HEK293 (cell line): ENCODE measurements around the gene FAF2.
"Not testable (repeated sequence)": the region's sequence is repeated elsewhere in the genome, so short reads cannot be mapped to it uniquely, and the experiment has no call there.

Experiments used
- CTCF ChIA-PET: fragments of 350-600 bp; formaldehyde crosslinking; extraction: SDS; loops from one replicate; lab custom pipeline; 2021; ENCODE audit warnings: antibody characterized with exemption; lab: Yijun Ruan, JAX
- POLR2A ChIA-PET: fragments of 300-600 bp; formaldehyde crosslinking; extraction: SDS; loops from one replicate; lab custom pipeline; 2020; ENCODE audit warnings: antibody characterized with exemption, inconsistent platforms; lab: Yijun Ruan, JAX
- H3K27ac ChIP-seq: fragments of 200-500 bp; sonication (Bioruptor generic); 2 replicates; pipeline ENCODE4 v1.5.1; 2014; ENCODE audit warnings: low read depth, low read length, control low read depth, inconsistent platforms; ENCODE audit errors: extremely low read depth
- H3K36me3 ChIP-seq, 2 experiments: fragments of 200-500 bp in 1 of 2; sonication (Bioruptor generic) in 1 of 2; 1 replicate in 1 of 2; 2 replicates in 1 of 2; pipeline ENCODE4 v1.5.1; 2014 to 2017; ENCODE audit warnings: inconsistent platforms in 2 of 2, low read length in 2 of 2; ENCODE audit not compliant: control insufficient read depth in 2 of 2, insufficient read depth in 1 of 2
- H3K4me1 ChIP-seq: fragments of 200-500 bp; sonication (Bioruptor generic); 2 replicates; pipeline ENCODE4 v1.5.1; 2014; ENCODE audit warnings: mild to moderate bottlenecking, low read length, inconsistent platforms; ENCODE audit not compliant: control insufficient read depth, insufficient read depth
- H3K4me3 ChIP-seq: 2 replicates; pipeline ENCODE4 v1.5.1; 2011; ENCODE audit warnings: low read depth, mild to moderate bottlenecking, control low read depth, low read length, moderate library complexity
- H3K9me3 ChIP-seq: fragments of 200-500 bp; sonication (Bioruptor generic); 2 replicates; pipeline ENCODE4 v1.5.1; 2014; ENCODE audit warnings: low read depth, low read length, inconsistent platforms; ENCODE audit not compliant: control insufficient read depth, insufficient read depth
- GLIS1 ChIP-seq: fragments of 450-650 bp; formaldehyde crosslinking; IDR thresholded peaks from 2 replicates; pipeline ENCODE4 v1.5.1; 2016; ENCODE audit warnings: missing biosample characterization, missing genetic modification characterization
- KLF7 ChIP-seq: fragments of 450-650 bp; formaldehyde crosslinking; IDR thresholded peaks from 2 replicates; pipeline ENCODE4 v1.5.1; 2016; ENCODE audit warnings: missing biosample characterization, missing genetic modification characterization, borderline replicate concordance
- MYNN ChIP-seq: fragments of 450-650 bp; formaldehyde crosslinking; IDR thresholded peaks from 2 replicates; pipeline ENCODE4 v1.5.1; 2016; ENCODE audit warnings: missing biosample characterization, missing genetic modification characterization, borderline replicate concordance
- RBAK ChIP-seq: fragments of 450-650 bp; formaldehyde crosslinking; IDR thresholded peaks from 2 replicates; pipeline ENCODE4 v1.5.1; 2016; ENCODE audit warnings: missing biosample characterization, missing genetic modification characterization
- SP2 ChIP-seq: fragments of 450-650 bp; formaldehyde crosslinking; IDR thresholded peaks from 2 replicates; pipeline ENCODE4 v1.5.1; 2016; ENCODE audit warnings: missing biosample characterization, missing genetic modification characterization
- ZBTB48 ChIP-seq: fragments of 450-650 bp; formaldehyde crosslinking; IDR thresholded peaks from 2 replicates; pipeline ENCODE4 v1.5.1; 2016; ENCODE audit warnings: missing biosample characterization, missing genetic modification characterization
- ZNF184 ChIP-seq: fragments of 450-650 bp; IDR thresholded peaks from 2 replicates; pipeline ENCODE4 v1.5.1; 2018; ENCODE audit warnings: missing biosample characterization, mild to moderate bottlenecking, missing genetic modification characterization
- ZNF19 ChIP-seq: fragments of 450-650 bp; formaldehyde crosslinking; IDR thresholded peaks from 2 replicates; pipeline ENCODE4; 2016; ENCODE audit warnings: missing biosample characterization, missing genetic modification characterization, low read depth
- ZNF211 ChIP-seq: fragments of 450-650 bp; formaldehyde crosslinking; IDR thresholded peaks from 2 replicates; pipeline ENCODE4 v1.5.1; 2016; ENCODE audit warnings: low read depth, missing biosample characterization, missing genetic modification characterization
- ZNF335 ChIP-seq: fragments of 450-650 bp; formaldehyde crosslinking; conservative IDR thresholded peaks from 2 replicates; pipeline ENCODE4 v1.5.1; 2016; ENCODE audit warnings: missing biosample characterization, missing genetic modification characterization
- ZNF558 ChIP-seq: fragments of 450-650 bp; formaldehyde crosslinking; IDR thresholded peaks from 2 replicates; pipeline ENCODE4 v1.5.1; 2016; ENCODE audit warnings: missing biosample characterization, missing genetic modification characterization
- ZNF561 ChIP-seq: fragments of 450-650 bp; IDR thresholded peaks from 2 replicates; pipeline ENCODE4 v1.5.1; 2018; ENCODE audit warnings: missing biosample characterization, missing genetic modification characterization, borderline replicate concordance
- ZNF624 ChIP-seq: fragments of 450-650 bp; formaldehyde crosslinking; IDR thresholded peaks from 2 replicates; pipeline ENCODE4 v1.5.1; 2017; ENCODE audit warnings: missing biosample characterization, missing genetic modification characterization
- ZNF626 ChIP-seq: fragments of 450-650 bp; sonication (Bioruptor Pico); formaldehyde crosslinking; IDR thresholded peaks from 2 replicates; pipeline ENCODE4 v1.5.1; 2018; ENCODE audit warnings: missing biosample characterization, missing genetic modification characterization, inconsistent platforms
- ZNF701 ChIP-seq: fragments of 450-650 bp; formaldehyde crosslinking; IDR thresholded peaks from 2 replicates; pipeline ENCODE4 v1.5.1; 2016; ENCODE audit warnings: missing biosample characterization, missing genetic modification characterization
- TF ChIP-seq, protein P1 (sequence below): fragments of 450-650 bp; formaldehyde crosslinking; IDR thresholded peaks from 2 replicates; pipeline ENCODE4 v1.5.1; 2016; ENCODE audit warnings: missing biosample characterization, missing genetic modification characterization
- TF ChIP-seq, protein P2 (sequence below): fragments of 450-650 bp; formaldehyde crosslinking; IDR thresholded peaks from 2 replicates; pipeline ENCODE4 v1.5.1; 2016; ENCODE audit warnings: missing biosample characterization, missing genetic modification characterization
- TF ChIP-seq, protein P3 (sequence below): fragments of 450-650 bp; formaldehyde crosslinking; IDR thresholded peaks from 2 replicates; pipeline ENCODE4 v1.5.1; 2016; ENCODE audit warnings: missing biosample characterization, missing genetic modification characterization
- TF ChIP-seq, protein P4 (sequence below): fragments of 450-650 bp; formaldehyde crosslinking; IDR thresholded peaks from 2 replicates; pipeline ENCODE4 v1.5.1; 2017; ENCODE audit warnings: missing biosample characterization, missing genetic modification characterization

The FAF2 gene

DNA sequence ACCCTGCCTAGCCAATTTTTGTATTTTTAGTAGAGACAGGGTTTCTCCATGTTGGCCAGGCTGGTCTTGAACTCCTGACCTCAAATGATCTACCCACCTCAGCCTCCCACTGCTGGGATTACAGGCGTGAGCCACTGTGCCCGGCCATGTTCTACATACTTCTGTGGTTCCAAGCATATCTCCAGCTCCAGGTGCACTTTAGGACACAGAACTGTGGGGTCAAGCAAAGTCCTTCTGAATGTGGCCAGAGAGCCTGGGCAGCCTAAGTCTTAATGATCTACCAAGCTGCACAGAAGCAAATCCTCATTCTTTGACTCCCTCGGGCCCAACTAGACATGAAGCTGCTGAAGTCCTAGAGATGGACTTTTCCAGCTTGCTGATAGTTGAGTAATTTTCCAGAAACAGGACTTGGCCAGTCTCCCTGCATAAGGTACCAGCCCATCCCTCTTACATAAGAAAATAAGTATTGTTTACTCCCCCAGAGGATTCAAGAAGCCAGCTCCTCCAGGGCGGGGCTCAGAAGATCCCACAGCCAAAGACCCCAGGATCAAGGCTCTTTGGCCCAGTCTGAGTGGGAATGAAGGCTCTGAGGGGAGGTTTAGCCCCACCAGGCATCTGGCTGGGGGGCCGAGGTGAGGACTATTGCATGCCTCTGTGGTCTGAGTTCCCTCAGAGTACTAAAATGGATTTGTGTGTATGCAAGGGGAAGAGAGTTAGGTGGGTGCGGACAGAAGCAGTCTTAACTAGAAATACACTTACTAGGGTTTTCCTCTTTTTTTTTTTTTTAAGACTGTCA lies 40.5 kb upstream of the FAF2 start:
- CTCF ChIA-PET, result no interaction called here
- TF ChIP-seq GLIS1, result no peak
- no peak for TF ChIP-seq ZNF184 (tag by site-specific recombination)
- TF ChIP-seq ZNF335 (tag by site-specific recombination), result no peak
- TF ChIP-seq RBAK (tag by site-specific recombination), result no peak
- no peak for TF ChIP-seq KLF7 (tag by site-specific recombination)
- no peak for TF ChIP-seq ZNF19 (tag by site-specific recombination)
- TF ChIP-seq ZBTB48, result no peak
- no peak for TF ChIP-seq SP2 (tag by site-specific recombination)
- no peak for TF ChIP-seq ZNF561 (tag by site-specific recombination)
- no peak for TF ChIP-seq ZNF626 (tag by site-specific recombination)
- TF ChIP-seq, protein P1, sequence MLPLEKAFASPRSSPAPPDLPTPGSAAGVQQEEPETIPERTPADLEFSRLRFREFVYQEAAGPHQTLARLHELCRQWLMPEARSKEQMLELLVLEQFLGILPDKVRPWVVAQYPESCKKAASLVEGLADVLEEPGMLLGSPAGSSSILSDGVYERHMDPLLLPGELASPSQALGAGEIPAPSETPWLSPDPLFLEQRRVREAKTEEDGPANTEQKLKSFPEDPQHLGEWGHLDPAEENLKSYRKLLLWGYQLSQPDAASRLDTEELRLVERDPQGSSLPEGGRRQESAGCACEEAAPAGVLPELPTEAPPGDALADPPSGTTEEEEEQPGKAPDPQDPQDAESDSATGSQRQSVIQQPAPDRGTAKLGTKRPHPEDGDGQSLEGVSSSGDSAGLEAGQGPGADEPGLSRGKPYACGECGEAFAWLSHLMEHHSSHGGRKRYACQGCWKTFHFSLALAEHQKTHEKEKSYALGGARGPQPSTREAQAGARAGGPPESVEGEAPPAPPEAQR (tag by site-specific recombination), result no peak
- no peak for TF ChIP-seq MYNN (tag by site-specific recombination)
- no peak for TF ChIP-seq ZNF558
- no peak for TF ChIP-seq ZNF624 (tag by site-specific recombination)
- TF ChIP-seq, protein P2, sequence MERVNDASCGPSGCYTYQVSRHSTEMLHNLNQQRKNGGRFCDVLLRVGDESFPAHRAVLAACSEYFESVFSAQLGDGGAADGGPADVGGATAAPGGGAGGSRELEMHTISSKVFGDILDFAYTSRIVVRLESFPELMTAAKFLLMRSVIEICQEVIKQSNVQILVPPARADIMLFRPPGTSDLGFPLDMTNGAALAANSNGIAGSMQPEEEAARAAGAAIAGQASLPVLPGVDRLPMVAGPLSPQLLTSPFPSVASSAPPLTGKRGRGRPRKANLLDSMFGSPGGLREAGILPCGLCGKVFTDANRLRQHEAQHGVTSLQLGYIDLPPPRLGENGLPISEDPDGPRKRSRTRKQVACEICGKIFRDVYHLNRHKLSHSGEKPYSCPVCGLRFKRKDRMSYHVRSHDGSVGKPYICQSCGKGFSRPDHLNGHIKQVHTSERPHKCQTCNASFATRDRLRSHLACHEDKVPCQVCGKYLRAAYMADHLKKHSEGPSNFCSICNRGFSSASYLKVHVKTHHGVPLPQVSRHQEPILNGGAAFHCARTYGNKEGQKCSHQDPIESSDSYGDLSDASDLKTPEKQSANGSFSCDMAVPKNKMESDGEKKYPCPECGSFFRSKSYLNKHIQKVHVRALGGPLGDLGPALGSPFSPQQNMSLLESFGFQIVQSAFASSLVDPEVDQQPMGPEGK (tag by site-specific recombination), result no peak
- TF ChIP-seq, protein P3, sequence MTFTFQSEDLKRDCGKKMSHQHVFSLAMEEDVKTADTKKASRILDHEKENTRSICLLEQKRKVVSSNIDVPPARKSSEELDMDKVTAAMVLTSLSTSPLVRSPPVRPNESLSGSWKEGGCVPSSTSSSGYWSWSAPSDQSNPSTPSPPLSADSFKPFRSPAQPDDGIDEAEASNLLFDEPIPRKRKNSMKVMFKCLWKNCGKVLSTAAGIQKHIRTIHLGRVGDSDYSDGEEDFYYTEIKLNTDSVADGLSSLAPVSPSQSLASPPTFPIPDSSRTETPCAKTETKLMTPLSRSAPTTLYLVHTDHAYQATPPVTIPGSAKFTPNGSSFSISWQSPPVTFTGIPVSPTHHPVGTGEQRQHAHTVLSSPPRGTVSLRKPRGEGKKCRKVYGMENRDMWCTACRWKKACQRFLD (tag by site-specific recombination), result no peak
- TF ChIP-seq, protein P4, sequence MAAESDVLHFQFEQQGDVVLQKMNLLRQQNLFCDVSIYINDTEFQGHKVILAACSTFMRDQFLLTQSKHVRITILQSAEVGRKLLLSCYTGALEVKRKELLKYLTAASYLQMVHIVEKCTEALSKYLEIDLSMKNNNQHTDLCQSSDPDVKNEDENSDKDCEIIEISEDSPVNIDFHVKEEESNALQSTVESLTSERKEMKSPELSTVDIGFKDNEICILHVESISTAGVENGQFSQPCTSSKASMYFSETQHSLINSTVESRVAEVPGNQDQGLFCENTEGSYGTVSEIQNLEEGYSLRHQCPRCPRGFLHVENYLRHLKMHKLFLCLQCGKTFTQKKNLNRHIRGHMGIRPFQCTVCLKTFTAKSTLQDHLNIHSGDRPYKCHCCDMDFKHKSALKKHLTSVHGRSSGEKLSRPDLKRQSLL (tag by site-specific recombination), result no peak
- TF ChIP-seq ZNF211, result no peak
- no peak for TF ChIP-seq ZNF701 (tag by site-specific recombination)
- Histone ChIP-seq H3K4me3 (no peak overlapping the region), H3K4me1 (no peaks in the 10 kb centered on the region), H3K36me3 (peaks cover 8 to 45% of the 10 kb centered on the region in 2 experiments; a peak in 2 of 3 replicates), H3K27ac (no peak overlapping the region), H3K9me3 (no peaks in the 10 kb centered on the region)
- POLR2A ChIA-PET, result interaction anchor here (0.9 to 1.1 kb wide), 2 partner anchors 20 to 136 kb away, joined by 3 read pairs; no protein-coding TSS in a partner anchor

DNA sequence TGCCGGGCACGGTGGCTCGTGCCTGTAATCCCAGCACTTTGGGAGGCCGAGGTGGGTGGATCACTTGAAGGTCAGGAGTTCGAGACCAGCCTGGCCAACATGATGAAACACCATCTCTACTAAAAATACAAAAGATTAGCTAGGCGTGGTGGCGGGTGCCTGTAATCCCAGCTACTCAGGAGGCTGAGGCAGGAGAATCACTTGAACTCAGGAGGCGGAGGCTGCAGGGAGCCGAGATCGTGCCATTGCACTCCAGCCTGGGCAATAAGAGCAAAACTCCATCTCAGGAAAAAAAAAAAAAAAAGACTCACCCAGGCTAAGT lies 40.0 kb upstream of the FAF2 start:
- H3K4me1 ChIP-seq, CTCF ChIA-PET, H3K27ac ChIP-seq, H3K4me3 ChIP-seq, H3K9me3 ChIP-seq: not testable (repeated sequence)
- H3K36me3 ChIP-seq, result peaks cover 8 to 47% of the 10 kb centered on the region in 2 experiments; a peak in 2 of 3 replicates
- POLR2A ChIA-PET, result interaction anchor here (0.7 to 0.9 kb wide), 2 partner anchors 82 to 135 kb away, joined by 3 read pairs; no protein-coding TSS in a partner anchor
